Measurements from ENCODE around the gene OLFML2A.
"Not testable (repeated sequence)": the region's sequence is repeated elsewhere in the genome, so short reads cannot be mapped to it uniquely, and the experiment has no call there.

The OLFML2A gene

DNA sequence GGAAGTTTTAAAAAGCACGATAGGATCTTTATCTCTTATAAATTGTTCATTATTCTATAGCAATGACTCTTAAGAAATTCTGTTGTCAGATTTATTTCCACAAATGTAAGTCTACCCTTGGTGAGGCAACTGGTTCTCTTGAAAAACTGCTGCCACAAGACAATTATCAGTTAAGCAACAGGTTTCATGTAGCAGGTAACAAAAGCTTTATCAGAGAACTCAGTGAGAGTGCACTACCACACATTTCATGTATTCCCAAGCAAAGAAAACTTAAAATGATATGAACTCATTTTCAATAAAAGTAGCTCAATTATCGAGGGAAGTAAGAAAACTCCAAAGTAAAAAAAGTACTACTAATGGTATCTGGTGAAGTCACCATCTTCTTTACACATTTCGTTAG lies 15.2 kb upstream of the OLFML2A start:
- DNase-seq = no peak

DNA sequence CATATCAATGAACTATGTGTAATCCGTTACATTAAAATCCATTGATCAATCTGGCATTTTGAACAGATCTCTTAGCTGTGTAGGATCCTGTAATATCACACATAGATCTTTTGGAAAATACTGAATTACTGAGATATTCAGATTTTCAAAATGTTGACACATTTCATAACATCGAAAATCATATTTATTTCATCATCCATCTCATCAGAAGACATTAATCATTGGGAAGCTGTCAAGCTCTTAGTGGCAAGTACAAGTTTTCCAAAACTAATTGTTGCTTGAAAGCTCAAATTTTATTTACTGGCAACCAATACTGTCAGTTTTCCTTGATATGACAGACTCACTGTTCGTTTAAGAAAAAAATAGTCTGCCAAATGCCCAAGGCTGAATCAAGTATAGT lies 14.3 kb upstream of the OLFML2A start:
- DNase-seq = no peak

- DNase-seq = peak; percentile 7
Measured at GRCh38 chr9:124764774-124765438, 12.0 kb upstream of the OLFML2A start.

- no peak for DNase-seq
Measured at GRCh38 chr9:124765439-124765835, 11.5 kb upstream of the OLFML2A start.

DNA sequence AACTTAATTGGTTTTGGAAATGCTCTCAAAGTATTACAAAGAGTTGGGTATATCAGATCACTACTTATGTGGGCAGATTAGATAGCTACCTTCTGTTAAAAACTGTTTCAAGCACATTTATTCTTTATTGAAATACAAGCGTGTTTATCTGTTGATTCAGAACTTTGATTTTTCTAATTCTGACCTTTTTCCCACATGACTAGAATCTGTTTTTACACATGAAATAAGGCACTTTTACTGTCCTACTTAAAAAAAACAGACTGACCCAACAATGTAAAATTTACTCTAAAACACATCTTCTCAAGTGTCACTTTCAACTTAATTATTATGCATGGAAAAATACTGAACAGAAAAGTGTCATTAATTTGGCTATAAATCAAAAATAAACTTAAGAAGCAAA lies 10.6 kb upstream of the OLFML2A start:
- DNase-seq = no peak

GRCh38 chr9:124766815-124767554 lies 9.9 kb upstream of the OLFML2A start:
- DNase-seq = no peak

DNA sequence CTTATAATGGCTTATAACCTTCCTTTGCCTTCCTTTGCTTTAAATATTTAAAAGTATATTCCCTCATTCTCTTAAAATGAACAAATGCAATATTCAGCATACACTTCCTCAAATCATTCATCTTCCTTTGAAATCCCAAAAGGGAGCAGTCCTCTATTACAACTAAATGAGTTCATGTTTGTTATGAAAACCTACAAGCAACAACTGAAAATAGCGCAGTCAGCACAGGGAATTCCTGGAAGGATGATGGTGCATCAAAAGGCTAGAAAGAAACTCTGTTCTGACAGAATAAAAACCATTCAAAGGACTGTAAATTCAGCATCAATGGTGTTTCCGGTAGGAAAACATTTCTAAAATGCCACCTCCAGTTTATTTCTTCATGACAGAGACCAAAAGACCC lies 9.1 kb upstream of the OLFML2A start:
- no peak for DNase-seq

- no peak for DNase-seq
Measured at GRCh38 chr9:124768334-124768733, 8.6 kb upstream of the OLFML2A start.

- DNase-seq = no peak
Measured at GRCh38 chr9:124768750-124769548, 8.0 kb upstream of the OLFML2A start.

GRCh38 chr9:124769549-124770358 lies 7.2 kb upstream of the OLFML2A start:
- DNase-seq = no peak

- DNase-seq = no peak
Measured at GRCh38 chr9:124770359-124771020, 6.4 kb upstream of the OLFML2A start.

DNA sequence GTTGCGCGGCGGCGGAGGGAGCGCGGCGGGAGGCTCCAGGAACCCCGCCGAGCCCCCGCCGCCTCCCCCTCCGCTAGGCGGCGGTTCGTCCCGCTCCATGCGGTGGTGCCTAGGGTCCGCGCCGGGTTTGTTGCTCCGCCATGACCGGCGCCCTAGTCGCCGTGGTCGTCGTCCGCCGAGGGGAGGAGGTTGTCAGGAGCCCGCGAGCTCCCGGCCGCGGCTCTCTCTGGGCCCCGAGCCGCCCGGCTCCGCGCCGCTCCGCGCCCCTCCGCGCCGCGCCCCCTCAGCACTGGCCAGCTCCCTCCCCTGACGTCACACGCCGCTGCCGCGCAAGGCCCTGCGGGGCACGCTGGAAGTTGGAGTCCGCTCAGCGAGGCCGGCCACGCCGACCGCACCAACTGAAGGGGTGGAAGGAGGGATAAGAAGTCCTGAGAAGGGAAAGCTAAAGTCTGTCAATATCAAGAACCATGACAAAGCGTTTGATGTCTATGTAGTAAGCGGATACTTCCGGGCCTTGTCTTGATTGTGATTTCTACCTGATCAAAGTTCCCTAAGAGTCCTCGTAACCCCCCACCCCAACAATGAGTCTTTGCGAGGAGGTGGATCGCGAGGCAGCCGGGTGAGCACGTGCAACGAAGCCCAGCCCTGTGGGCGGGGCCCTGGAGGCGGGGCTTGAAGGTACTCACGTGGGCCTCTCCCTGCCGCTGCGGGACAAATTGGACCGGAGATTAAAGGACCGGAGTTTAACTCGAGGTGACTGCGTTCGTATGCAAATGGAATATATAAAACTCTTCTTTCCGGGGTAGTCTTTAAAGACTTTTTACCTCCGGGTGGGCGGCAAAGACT lies 5.7 kb upstream of the OLFML2A start, which contains the start of gene NR6A1:
TSS of gene NR6A1 (minus strand) at position 291 of the 846 bp plus-strand sequence.
- DNase-seq = peak; percentile 82

DNA sequence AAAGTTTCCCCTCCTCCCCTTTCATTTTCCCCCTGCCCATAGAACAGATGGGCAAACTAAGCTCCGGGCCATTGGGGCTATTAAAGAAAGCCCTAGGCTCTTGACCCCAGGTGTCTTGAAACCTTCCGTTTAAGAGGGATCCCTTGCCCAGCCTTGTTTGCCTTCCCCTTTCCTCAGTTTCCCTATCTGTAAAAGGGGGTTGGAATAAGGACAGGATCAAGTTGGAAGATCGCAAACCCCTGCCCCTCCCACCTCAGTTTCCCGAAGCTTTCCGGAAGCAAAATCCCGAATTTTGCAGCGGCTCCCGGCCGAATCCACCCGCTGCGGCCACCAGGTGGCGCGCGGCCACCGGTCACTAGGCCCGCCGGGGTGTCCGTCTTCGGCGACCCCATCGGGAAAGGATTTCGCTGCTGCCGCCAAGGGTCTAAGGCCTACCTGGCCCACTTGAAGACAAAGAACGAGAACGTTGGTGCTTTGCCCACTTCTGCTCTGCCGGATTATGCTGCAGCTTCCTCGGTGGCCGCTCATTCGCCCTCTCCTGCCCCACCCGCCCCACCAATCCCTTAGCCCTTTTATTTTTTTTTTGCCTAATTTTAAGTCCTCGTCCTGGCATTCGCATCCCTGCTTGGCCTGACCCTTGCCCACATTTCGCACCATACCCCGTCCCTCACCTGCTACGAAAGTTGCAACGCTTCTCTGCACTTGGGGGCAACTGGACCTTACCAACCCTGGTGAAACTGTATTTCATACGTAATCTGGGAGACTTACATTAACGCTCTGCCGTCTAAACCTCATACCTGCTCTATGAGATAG lies 4.9 kb upstream of the OLFML2A start:
- DNase-seq = peak; percentile 29

DNA sequence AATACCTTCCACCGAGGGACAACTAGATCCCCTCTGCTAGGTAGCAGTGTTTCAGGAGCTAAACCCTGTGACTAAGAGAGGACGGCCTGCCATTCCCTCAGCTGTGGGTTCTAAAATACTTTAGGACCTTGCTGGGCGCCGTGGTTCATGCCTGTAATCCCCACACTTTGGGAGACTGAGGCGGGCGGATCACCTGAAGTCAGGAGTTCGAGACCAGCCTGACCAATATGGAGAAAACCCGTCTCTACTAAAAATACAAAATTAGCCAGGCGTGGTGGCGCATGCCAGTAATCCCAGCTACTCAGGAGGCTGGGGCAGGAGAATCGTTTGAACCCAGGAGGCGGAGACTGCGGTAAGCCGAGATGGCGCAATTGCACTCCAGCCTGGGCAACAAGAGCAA lies 4.1 kb upstream of the OLFML2A start:
- not testable (repeated sequence) for DNase-seq

- DNase-seq = no peak
Measured at GRCh38 chr9:124773473-124774128, 3.3 kb upstream of the OLFML2A start.

DNA sequence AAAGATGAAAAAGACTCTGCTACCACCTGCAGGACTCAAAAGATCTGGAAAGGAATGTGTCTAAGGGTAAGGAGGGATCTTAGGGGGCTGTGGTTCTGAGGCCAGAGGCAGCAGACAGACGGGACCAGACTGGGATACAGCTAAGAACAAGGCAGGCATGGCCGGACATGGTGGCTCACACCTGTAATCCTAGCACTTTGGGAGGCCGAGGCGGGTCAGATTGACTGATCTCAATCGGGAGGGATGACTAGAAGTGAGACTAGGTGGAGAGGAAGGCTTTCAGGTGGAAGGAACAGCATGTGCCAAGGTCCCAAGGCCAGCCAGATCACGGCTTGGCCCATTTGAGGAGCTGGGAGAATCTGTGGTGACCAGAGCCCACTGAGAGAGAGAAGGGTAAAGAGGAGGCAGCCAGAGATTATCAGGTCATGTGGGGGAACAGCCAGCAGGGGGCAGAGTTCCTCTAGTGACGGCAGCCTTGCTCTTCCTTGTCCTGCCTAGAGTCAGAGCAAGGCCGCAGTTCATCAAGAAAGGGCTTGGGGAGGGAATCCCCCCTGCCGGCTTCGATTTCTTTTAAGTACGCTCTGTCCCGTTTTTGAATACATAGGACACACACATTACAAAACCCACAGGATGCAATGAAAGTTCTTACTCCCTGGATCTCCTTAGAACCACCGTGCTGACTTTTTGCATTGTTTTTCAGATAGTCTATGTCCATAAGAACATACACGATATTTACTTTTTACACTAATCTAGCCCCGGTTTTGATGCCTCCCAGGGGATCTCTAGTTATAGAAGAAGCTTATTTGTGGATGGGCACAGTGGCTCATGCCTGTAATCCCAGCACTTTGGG lies 2.6 kb upstream of the OLFML2A start:
- DNase-seq = peak; percentile 90

DNA sequence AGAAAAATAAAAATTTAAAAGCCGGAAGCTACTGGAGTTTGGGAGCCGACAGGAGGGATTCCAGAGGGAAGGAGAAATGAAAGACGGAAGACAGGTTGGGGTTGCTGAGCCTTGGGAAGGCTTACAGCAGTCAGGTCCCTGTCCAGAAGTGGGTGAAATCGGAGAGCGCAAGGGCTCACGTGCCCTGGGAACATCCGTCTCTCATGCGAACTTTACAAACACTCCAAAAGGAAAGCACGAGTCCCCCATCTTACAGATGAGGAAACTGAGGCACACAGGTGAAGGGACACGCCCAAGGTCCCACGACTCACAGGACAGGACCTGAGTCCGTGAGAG lies 347 bp upstream of the OLFML2A start:
- DNase-seq = no peak

GRCh38 chr9:124778575-124779367 lies 1.8 kb downstream of the OLFML2A start:
- DNase-seq = no peak

All from NCI-H1694 (cell line).